K562 (cell line): Measurements from ENCODE around the gene KCNK2. TPM values are rescaled to one million over a fixed set of nuclear protein-coding genes. Genes with fewer than 3 reads are reported as not detected.

ENCODE experiments used
- ATAC-seq: fragments of 200-7000 bp; cut with Tn5 transposase; 3 replicates; pipeline ENCODE4 v1.9.1; 2020; ENCODE audit warnings: moderate library complexity
- BruUV-seq: library from RNA; stranded (reverse); fragments of 400-500 nt; replicated peaks from 2 replicates; lab custom pipeline; 2021; lab: Mats Ljungman, UMichigan
- CTCF ChIA-PET: fragments of 300-600 bp; formaldehyde crosslinking; extraction: SDS; loops from one replicate; lab custom pipeline; 2021; ENCODE audit warnings: low intra/inter-chr PET ratio; lab: Yijun Ruan, JAX
- POLR2A ChIA-PET: fragments of 300-600, 350-650 bp; sonication (Branson Sonifier 250); formaldehyde crosslinking; extraction: SDS; loops from one replicate; lab custom pipeline; 2021; ENCODE audit warnings: antibody characterized with exemption, inconsistent platforms; lab: Yijun Ruan, JAX
- DNase-seq, 4 experiments: peaks; one replicate each; pipeline versions ENCODE4 v3.0.0 to v3.0.0-alpha.2; 2011 to 2018; ENCODE audit warnings: low spot score in 3 of 4, mixed read lengths in 3 of 4; ENCODE audit errors: extremely low read depth in 1 of 4
- FAIRE-seq: peaks from 2 replicates; lab custom pipeline; 2011; peaks lifted over from hg19 to GRCh38; lab: Jason Lieb, UNC
- H2AFZ ChIP-seq: 2 replicates; pipeline ENCODE4 v1.6.0; 2011; ENCODE audit warnings: low read depth, low read length, control low read depth, inconsistent platforms
- H3K27ac ChIP-seq: fragments of 200-600 bp; 3 replicates; pipeline ENCODE4 v1.8.0; 2011; ENCODE audit warnings: low read depth, mild to moderate bottlenecking, control low read depth, inconsistent platforms, low read length, moderate library complexity, mixed read lengths; ENCODE audit errors: extremely low read depth
- H3K27me3 ChIP-seq, 2 experiments: fragments of 300-600 bp in 1 of 2; 2 replicates in 1 of 2; 3 replicates in 1 of 2; pipeline versions ENCODE4 v1.6.0 to v1.8.0; 2011; ENCODE audit warnings: inconsistent platforms in 2 of 2, low read length in 2 of 2, mild to moderate bottlenecking in 1 of 2, mixed read lengths in 1 of 2, moderate library complexity in 1 of 2; ENCODE audit not compliant: control insufficient read depth in 2 of 2, insufficient read depth in 2 of 2
- H3K36me3 ChIP-seq: fragments of 300-600 bp; 3 replicates; pipeline ENCODE4 v1.8.0; 2011; ENCODE audit warnings: mild to moderate bottlenecking, low read length, inconsistent platforms; ENCODE audit not compliant: control insufficient read depth, insufficient read depth
- H3K4me1 ChIP-seq, 2 experiments: fragments of 200-600 bp in 1 of 2; replicated peaks in 1 of 2; 2 replicates in 1 of 2; 3 replicates in 1 of 2; pipeline versions ENCODE4 v1.5.1 to v1.8.0; 2011; ENCODE audit warnings: inconsistent platforms in 2 of 2, low read length in 2 of 2, mild to moderate bottlenecking in 1 of 2, mixed read lengths in 1 of 2, moderate library complexity in 1 of 2; ENCODE audit not compliant: control insufficient read depth in 2 of 2, insufficient read depth in 2 of 2
- H3K4me2 ChIP-seq: 2 replicates; pipeline ENCODE4 v1.6.1; 2011; ENCODE audit warnings: low read length, control low read depth, inconsistent platforms, mixed read lengths; ENCODE audit not compliant: insufficient read depth
- H3K4me3 ChIP-seq: fragments of 200-600 bp; sonication (generic), shearing (Covaris generic); 2 replicates; pipeline ENCODE4 v1.5.1; 2016; ENCODE audit warnings: control low read depth, inconsistent platforms
- H3K79me2 ChIP-seq: fragments of 200-600 bp; 3 replicates; pipeline ENCODE4 v1.8.0; 2011; ENCODE audit warnings: low read length, inconsistent platforms; ENCODE audit not compliant: control insufficient read depth, insufficient read depth
- H3K9ac ChIP-seq, 2 experiments: 2 replicates each; pipeline versions ENCODE4 v1.6.0 to v1.6.1; 2011; ENCODE audit warnings: low read depth in 2 of 2, low read length in 2 of 2, control low read depth in 1 of 2, inconsistent platforms in 1 of 2, mild to moderate bottlenecking in 1 of 2, mixed read lengths in 1 of 2; ENCODE audit not compliant: insufficient read depth in 1 of 2
- H3K9me1 ChIP-seq: one replicate; pipeline ENCODE4 v1.6.0; 2011; ENCODE audit warnings: inconsistent platforms, mild to moderate bottlenecking, low read length, moderate library complexity; ENCODE audit not compliant: control insufficient read depth, insufficient read depth
- H3K9me3 ChIP-seq: replicated peaks from 2 replicates; pipeline ENCODE4 v1.5.1; 2011; ENCODE audit warnings: low read depth, low read length, inconsistent platforms; ENCODE audit not compliant: control insufficient read depth, insufficient read depth
- H4K20me1 ChIP-seq: replicated peaks from 2 replicates; pipeline ENCODE4 v1.6.1; 2011; ENCODE audit warnings: low read length, inconsistent platforms, mixed read lengths; ENCODE audit not compliant: control insufficient read depth, insufficient read depth
- ATF4 ChIP-seq: fragments of 450-650 bp; formaldehyde crosslinking; IDR thresholded peaks from 2 replicates; pipeline ENCODE4 v1.4.0; 2022; ENCODE audit warnings: mild to moderate bottlenecking, moderate library complexity
- E4F1 ChIP-seq: fragments of 250-450 bp; sonication (Bioruptor Pico); IDR thresholded peaks from 2 replicates; pipeline ENCODE4 v1.5.0; 2021; ENCODE audit warnings: mild to moderate bottlenecking, borderline replicate concordance
- MXI1 ChIP-seq: IDR thresholded peaks from 2 replicates; pipeline ENCODE4 v1.6.1; 2011; ENCODE audit warnings: low read depth, mild to moderate bottlenecking, improper control_type of control experiment, low read length
- ZNF277 ChIP-seq: fragments of 250-450 bp; sonication (Bioruptor Pico); IDR thresholded peaks from 2 replicates; pipeline ENCODE4 v1.8.0; 2022; ENCODE audit warnings: inconsistent platforms, mild to moderate bottlenecking, moderate library complexity, borderline replicate concordance
- WGBS: fragments of 100-300 bp; shearing (Covaris generic); methylation state at CpG from one replicate; pipeline ENCODE4 v1.1.6; 2016; ENCODE audit warnings: low coverage, mixed read lengths; ENCODE audit not compliant: insufficient coverage; ENCODE audit errors: missing lambda C conversion rate; 5-methylcytosine and 5-hydroxymethylcytosine counted together
- in situ Hi-C: fragments of 300-500 bp; cut with MboI; formaldehyde crosslinking; loops from 4 replicates; pipeline ENCODE4 v1.15.0; 2018; ENCODE audit warnings: inconsistent platforms, mixed read lengths
- intact Hi-C: fragments of 100-400 bp; cut with micrococcal nuclease; formaldehyde crosslinking; loops from 2 replicates; pipeline ENCODE4 v1.14.2; 2022
- polyA plus RNA-seq, 8 experiments: library from polyadenylated mRNA; depleted of rRNA in 4 of 8; stranded (reverse) in 5 of 8; unstranded in 3 of 8; fragments of >200 nt; fragmentation: Nextera tagmentation in 2 of 8; fragmentation: Illumina TruSeq in 1 of 8; extraction: Ambion mirVana in 2 of 8; extraction: Trizol in 1 of 8; gene quantifications; 2 replicates each; pipeline versions ENCODE4 v1.2.1 to v1.2.3, GENCODE V29; 2011 to 2014; ENCODE audit warnings: inconsistent platforms in 1 of 8, missing spikeins in 1 of 8
- total RNA-seq, 7 experiments: library from RNA; depleted of rRNA in 6 of 7; stranded (reverse); fragments of >200 nt in 6 of 7; fragmentation: Illumina TruSeq in 2 of 7; extraction: Trizol in 2 of 7; gene quantifications; 2 replicates each; pipeline versions ENCODE4 v1.2.1 to v1.2.3, GENCODE V29; 2011 to 2021; ENCODE audit warnings: low replicate concordance in 1 of 7

The KCNK2 gene
- total and polyA plus RNA-seq, 9 of the 15 experiments (the other 6 are each of a cell fraction or from before 2014, with no cell fraction given) = 0.04 to 0.13 (median 0.05) TPM; not detected in 3

- no peak for TF ChIP-seq E4F1
- no peak for TF ChIP-seq ZNF277 (CRISPR knock-in tag)
- TF ChIP-seq ATF4 = no peak
These were observed 29.4 kb downstream of the KCNK2 start (continued) for GRCh38 chr1:215111916-215112315.

GRCh38 chr1:215113776-215114153, 31.2 kb downstream of the KCNK2 start:
- POLR2A ChIA-PET = interaction anchor here (0.7 to 1.0 kb wide), 2 partner anchors 13 to 17 kb away, joined by 3 read pairs; no protein-coding TSS in a partner anchor
- Histone ChIP-seq H3K4me1 (no peaks in the 10 kb centered on the region), H3K36me3 (no peaks in the 10 kb centered on the region), H2AFZ (no peak overlapping the region), H3K9me3 (no peaks in the 10 kb centered on the region), H3K4me2 (no peak overlapping the region), H3K4me3 (no peak overlapping the region), H3K27ac (no peak overlapping the region), H3K27me3 (no peaks in the 10 kb centered on the region), H3K9ac (no peak overlapping the region), H3K79me2 (no peaks in the 10 kb centered on the region), H3K9me1 (no peaks in the 10 kb centered on the region), H4K20me1 (no peaks in the 10 kb centered on the region)
- WGBS = 6% methylated on average over 3 of the region's 3 CpGs
- in situ Hi-C loops (no loop called here), intact Hi-C loops (no loop called here)
- CTCF ChIA-PET = no interaction called here
- no peak for FAIRE-seq
- BruUV-seq = no TSS peak
- no peak for DNase-seq
- ATAC-seq = no peak
- no peak for TF ChIP-seq MXI1
